T-cell (primary cell): ENCODE measurements around the gene DCAF6. TPM values are rescaled to one million over a fixed set of nuclear protein-coding genes. Genes with fewer than 3 reads are reported as not detected.
A peak's percentile ranks its signal among the peaks of the same experiment; 100 is the strongest.

ENCODE experiments used
- ATAC-seq, 4 experiments: fragments of 200-7000 bp in 3 of 4; fragments of 150-1000 bp in 1 of 4; cut with Tn5 transposase; replicated peaks in 1 of 4; 1 replicate in 3 of 4; 2 replicates in 1 of 4; pipeline ENCODE4 v1.10.0; 2021; ENCODE audit warnings: moderate library complexity in 3 of 4, mild to moderate bottlenecking in 2 of 4, moderate number of reproducible peaks in 1 of 4
- CTCF ChIA-PET, 2 donors: fragments of 300-600 bp; sonication (Branson Sonifier 250); formaldehyde crosslinking; loops; one replicate each; lab custom pipeline; 2022; ENCODE audit warnings: antibody characterized with exemption in 2 of 2; lab: Charles Lee
- POLR2A ChIA-PET, 2 donors: fragments of 300-600 bp; sonication (Branson Sonifier 250); formaldehyde crosslinking; loops; one replicate each; lab custom pipeline; 2022; ENCODE audit warnings: antibody characterized with exemption in 2 of 2; lab: Charles Lee
- DNase-seq, 35 experiments: peaks; one replicate each; pipeline versions ENCODE4 v3.0.0 to v3.0.0-alpha.2; 2013 to 2023
- H3K27ac ChIP-seq: one replicate; pipeline ENCODE4 v1.5.1; 2013; ENCODE audit warnings: low read length
- H3K27me3 ChIP-seq, 2 experiments: replicated peaks in 1 of 2; 1 replicate in 1 of 2; 2 replicates in 1 of 2; pipeline versions ENCODE4 v1.6.1 to v1.7.0; 2013; ENCODE audit warnings: low read length in 1 of 2, mixed read lengths in 1 of 2; ENCODE audit not compliant: control insufficient read depth in 2 of 2, insufficient read depth in 2 of 2; ENCODE audit errors: extremely low read depth in 1 of 2
- H3K36me3 ChIP-seq, 2 donors: 1 replicate in 1 of 2; 2 replicates in 1 of 2; pipeline versions ENCODE4 v1.6.1 to v1.7.0; 2013; ENCODE audit warnings: low read length in 1 of 2; ENCODE audit not compliant: control insufficient read depth in 2 of 2, insufficient read depth in 1 of 2; ENCODE audit errors: extremely low read depth in 1 of 2
- H3K4me1 ChIP-seq, 2 experiments: 1 replicate in 1 of 2; 2 replicates in 1 of 2; pipeline versions ENCODE4 v1.6.1 to v1.7.0; 2013; ENCODE audit warnings: low read length in 2 of 2, mixed read lengths in 1 of 2; ENCODE audit not compliant: insufficient read depth in 2 of 2, control insufficient read depth in 1 of 2; ENCODE audit errors: extremely low read depth in 1 of 2
- H3K4me3 ChIP-seq, 2 donors: 1 replicate in 1 of 2; 2 replicates in 1 of 2; pipeline versions ENCODE4 v1.5.1 to v1.7.0; 2013; ENCODE audit warnings: mild to moderate bottlenecking in 2 of 2, low read length in 1 of 2, moderate library complexity in 1 of 2; ENCODE audit not compliant: control insufficient read depth in 1 of 2; ENCODE audit errors: extremely low read depth in 1 of 2
- H3K9me3 ChIP-seq: 2 replicates; pipeline ENCODE4 v1.7.0; 2013
- H3K27ac Mint-ChIP-seq, 2 donors: one replicate each; pipeline ENCODE4 v1.8.0; 2020 to 2021; ENCODE audit warnings: mild to moderate bottlenecking in 2 of 2, mixed read lengths in 2 of 2
- H3K27me3 Mint-ChIP-seq, 2 donors: one replicate each; pipeline ENCODE4 v1.8.0; 2021 to 2022; ENCODE audit warnings: mixed read lengths in 2 of 2
- H3K36me3 Mint-ChIP-seq: one replicate; pipeline ENCODE4 v1.8.0; 2021; ENCODE audit warnings: mixed read lengths
- H3K4me1 Mint-ChIP-seq, 3 donors: one replicate each; pipeline ENCODE4 v1.8.0; 2020 to 2022; ENCODE audit warnings: mixed read lengths in 3 of 3, mild to moderate bottlenecking in 1 of 3
- H3K4me3 Mint-ChIP-seq, 3 donors: one replicate each; pipeline ENCODE4 v1.8.0; 2020 to 2022; ENCODE audit warnings: mild to moderate bottlenecking in 3 of 3, mixed read lengths in 3 of 3, moderate library complexity in 3 of 3
- H3K9me3 Mint-ChIP-seq, 3 donors: one replicate each; pipeline ENCODE4 v1.8.0; 2020 to 2022; ENCODE audit warnings: mixed read lengths in 3 of 3
- WGBS: methylation state at CpG from one replicate; pipeline ENCODE4 v1.1.5; 2013; ENCODE audit warnings: missing lambda C conversion rate; ENCODE audit not compliant: insufficient coverage; 5-methylcytosine and 5-hydroxymethylcytosine counted together
- total RNA-seq, 35 experiments: library from RNA in 6 of 35; stranded (reverse) in 6 of 35; fragments of 120-200 nt in 1 of 35; gene quantifications; one replicate each; pipeline versions ENCODE4 v1.2.1 to v1.2.4 and lab custom pipeline; 2013 to 2026

Gene DCAF6
- total RNA-seq, 5 donors from 2014 or later (not counting 1 experiment from before 2014, with no cell fraction given): 21.6 to 27.4 (median 26.9) TPM

DNA sequence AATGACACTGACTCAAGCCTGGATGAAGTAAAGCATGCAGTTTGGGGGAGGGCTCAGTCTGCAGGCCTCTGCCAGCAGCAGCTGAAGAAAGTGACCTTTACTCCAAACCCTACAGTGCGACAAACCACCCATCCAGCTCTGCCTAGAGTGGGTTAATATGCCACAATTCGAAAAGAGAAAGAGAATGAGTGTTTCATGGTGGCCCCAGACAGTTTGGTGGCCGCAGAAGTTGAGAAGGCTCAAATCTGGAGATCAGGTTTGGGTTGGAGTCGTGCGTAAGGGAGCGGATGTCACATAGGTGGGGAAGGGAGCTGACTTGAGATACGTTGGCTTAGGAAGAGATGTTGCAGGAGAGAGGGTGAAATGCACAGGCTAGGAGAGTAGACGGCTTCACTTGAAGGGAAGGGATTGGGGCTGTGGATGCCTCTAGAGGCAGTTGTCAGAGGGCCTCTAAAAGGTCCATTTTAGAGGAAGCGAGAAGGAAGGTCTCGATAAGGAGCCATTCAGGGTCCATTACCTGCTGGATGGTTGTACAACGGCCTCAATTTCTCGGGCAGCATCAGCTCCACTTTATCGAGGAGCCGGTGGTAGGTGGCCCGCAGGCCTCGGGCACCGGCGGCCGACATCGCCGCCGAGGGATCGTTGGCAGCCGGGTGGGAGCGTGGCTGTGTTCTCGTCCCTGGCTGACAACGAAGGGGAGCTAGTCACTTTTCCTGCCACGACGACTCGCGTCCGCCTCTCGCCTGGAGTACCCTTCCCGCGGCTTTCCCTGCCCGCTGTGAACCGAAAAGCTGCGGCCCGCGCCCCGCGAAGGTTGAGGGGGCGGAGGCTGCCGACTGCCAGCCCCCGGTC, 1.0 kb upstream of the DCAF6 start:
- peak overlapping the region; percentile 81 to 83 for H3K4me3 ChIP-seq
- Mint-ChIP-seq H3K36me3 (peaks cover 5% of the 10 kb centered on the region), H3K27me3 (no peaks in the 10 kb centered on the region), H3K27ac (peak overlapping the region; percentile 99 to 100), H3K9me3 (no peaks in the 10 kb centered on the region), H3K4me3 (peak overlapping the region; percentile 87 to 96 (median 95)), H3K4me1 (peaks cover 36 to 47% (median 47%) of the 10 kb centered on the region in 3 donors)
- no peaks in the 10 kb centered on the region for H3K27me3 ChIP-seq
- H3K36me3 ChIP-seq: no peaks in the 10 kb centered on the region
- under 1% methylated on average over 43 of the region's 45 CpGs for WGBS
- CTCF ChIA-PET: interaction anchor here (0.6 to 2.6 kb wide), 3 partner anchors 147 to 220 kb away, joined by 4 to 10 read pairs (median 6); no protein-coding TSS in a partner anchor
- POLR2A ChIA-PET: interaction anchor here in 1 of 2 donors (0.5 to 1.3 kb wide), 3 partner anchors 20 to 1560 kb away, joined by 3 to 7 read pairs (median 5); no protein-coding TSS in a partner anchor
- peaks cover 6 to 25% of the 10 kb centered on the region in 2 experiments for H3K4me1 ChIP-seq
- H3K9me3 ChIP-seq: no peaks in the 10 kb centered on the region
- ATAC-seq (peak; percentile 3 to 8 (median 7)), DNase-seq (peak in 26 of 35 experiments; percentile 2 to 60 (median 14))
- H3K27ac ChIP-seq: peak overlapping the region; percentile 97

DNA sequence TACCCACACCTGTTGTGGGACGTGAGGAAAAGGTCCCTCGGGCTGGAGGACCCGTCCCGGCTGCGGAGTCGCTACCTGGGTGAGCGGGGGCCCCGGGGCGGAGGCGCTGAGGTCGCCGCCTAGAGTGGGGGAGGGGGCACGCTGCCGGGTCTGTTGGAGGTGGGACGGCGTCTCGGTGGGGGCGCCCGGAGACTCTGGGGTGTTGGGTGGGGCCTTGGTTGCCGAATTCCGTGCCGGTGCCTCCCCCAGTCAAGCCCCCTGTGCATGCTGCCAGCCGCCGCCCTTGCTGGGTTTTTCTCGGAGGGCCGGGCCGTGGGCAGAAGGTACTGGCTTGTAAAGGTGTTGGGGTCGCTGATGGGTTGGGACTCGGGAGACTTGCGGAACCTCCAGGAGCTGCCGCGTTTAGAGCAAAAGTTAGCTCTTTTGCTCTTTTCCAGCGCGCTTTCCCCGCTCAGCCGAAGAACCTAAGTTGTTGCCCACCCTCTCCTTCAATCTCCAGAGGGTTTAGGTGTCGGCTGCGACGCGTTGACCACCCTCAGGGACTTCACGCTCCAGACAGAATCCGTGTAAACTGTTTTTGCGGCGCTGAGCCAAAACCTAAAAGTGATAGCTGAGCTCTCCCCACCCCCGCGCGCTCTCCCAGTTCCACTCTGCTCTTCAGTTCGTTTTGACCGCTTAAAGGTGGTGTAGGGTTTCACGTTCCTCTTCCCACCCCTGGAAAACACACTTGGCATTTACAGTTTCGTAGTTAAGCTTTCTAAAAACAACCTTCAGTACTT, 636 bp downstream of the DCAF6 start, which contains the start of gene MPC2:
Gene MPC2 (minus strand): TSS at position 143 of the 779 bp plus-strand sequence. CDS start 1,231 bp downstream, outside the sequence.
- ATAC-seq: peak; percentile 13 to 20 (median 18)
- DNase-seq: peak in 34 of 35 experiments; percentile 32 to 74 (median 58)
- H3K9me3 Mint-ChIP-seq: no peaks in the 10 kb centered on the region
- H3K9me3 ChIP-seq: no peaks in the 10 kb centered on the region
- peak within 1 kb of the TSS; percentile 87 to 96 (median 95) for H3K4me3 Mint-ChIP-seq
- H3K4me3 ChIP-seq: peak within 1 kb of the TSS; percentile 81 to 83
- peak within 1 kb of the TSS; percentile 97 for H3K27ac ChIP-seq
- no peaks in the 10 kb centered on the region for H3K27me3 ChIP-seq
- no peaks in the 10 kb centered on the region for H3K36me3 ChIP-seq
- peaks cover 5% of the 10 kb centered on the region for H3K36me3 Mint-ChIP-seq
- peak within 1 kb of the TSS; percentile 99 to 100 for H3K27ac Mint-ChIP-seq
- no peaks in the 10 kb centered on the region for H3K27me3 Mint-ChIP-seq
- CTCF ChIA-PET: interaction anchor here in 1 of 2 donors (0.5 to 2.6 kb wide), 5 partner anchors 145 to 717 kb away, joined by 3 to 10 read pairs (median 4); partner anchors contain the start of gene POU2F1
- H3K4me1 ChIP-seq: peaks cover 6 to 25% of the 10 kb centered on the region in 2 experiments
- POLR2A ChIA-PET: interaction anchor here in 1 of 2 donors (0.6 to 1.3 kb wide), 3 partner anchors 19 to 1957 kb away, joined by 3 to 5 read pairs (median 3); partner anchors contain the start of gene SCYL3
- peaks cover 36 to 57% (median 52%) of the 10 kb centered on the region in 3 donors for H3K4me1 Mint-ChIP-seq
- WGBS: under 1% methylated on average over 27 of the region's 51 CpGs

DNA sequence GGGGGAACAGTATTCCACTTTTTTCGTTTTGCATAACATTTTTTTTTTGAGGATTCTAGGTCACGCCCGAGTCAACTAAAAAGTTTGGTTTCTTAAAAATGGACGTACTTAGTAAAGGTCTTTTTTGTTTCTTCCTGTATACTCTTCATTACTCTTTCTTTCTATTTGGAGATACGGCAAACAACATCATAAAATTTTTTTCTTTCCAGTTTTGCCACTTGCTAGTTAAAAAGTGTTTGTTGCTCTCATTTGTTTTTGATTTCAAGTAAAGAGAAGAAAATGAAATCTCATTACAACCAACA, 1.2 kb downstream of the DCAF6 start:
- WGBS: no CpG with 5 or more reads among the region's 5 CpGs

DNA sequence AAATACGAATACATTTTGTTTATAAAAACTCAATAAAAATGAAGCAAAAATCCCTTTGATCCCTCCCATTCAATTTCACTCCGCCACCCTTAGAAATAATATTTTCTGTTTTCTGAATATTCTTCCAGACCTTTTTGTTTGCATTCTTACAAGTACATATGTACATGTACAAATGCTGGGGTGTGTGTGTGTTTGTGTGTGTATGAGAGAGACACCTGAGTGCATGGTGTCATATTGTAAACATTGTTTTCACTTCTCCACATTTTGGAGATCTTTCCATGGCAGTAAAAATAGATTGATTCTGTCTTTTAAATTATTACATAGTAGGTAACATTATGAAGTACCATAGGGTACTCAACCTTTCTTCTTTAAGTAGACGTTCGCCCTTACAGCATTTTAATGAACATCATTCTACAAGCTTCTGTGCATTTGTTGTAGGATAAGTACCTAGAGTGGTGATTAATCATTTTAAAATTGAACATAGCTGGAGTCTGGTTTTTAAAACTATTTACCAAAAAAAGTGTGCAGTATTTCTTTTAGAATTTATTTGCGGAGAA, 1.7 kb downstream of the DCAF6 start:
- WGBS: no CpG with 5 or more reads among the region's 5 CpGs
- Histone ChIP-seq H3K36me3 (no peaks in the 10 kb centered on the region), H3K4me3 (no peak overlapping the region), H3K27me3 (no peaks in the 10 kb centered on the region), H3K27ac (no peak overlapping the region), H3K9me3 (no peaks in the 10 kb centered on the region), H3K4me1 (peaks cover 6 to 25% of the 10 kb centered on the region in 2 experiments)
- peaks cover 36 to 51% (median 46%) of the 10 kb centered on the region in 3 donors for H3K4me1 Mint-ChIP-seq
- no peaks in the 10 kb centered on the region for H3K9me3 Mint-ChIP-seq
- H3K27ac Mint-ChIP-seq: peak overlapping the region; percentile 79 to 96
- peaks cover 2% of the 10 kb centered on the region for H3K36me3 Mint-ChIP-seq
- POLR2A ChIA-PET: interaction anchor here in 1 of 2 donors (0.6 kb wide), 2 partner anchors 28 to 67 kb away, joined by 3 to 4 read pairs; no protein-coding TSS in a partner anchor
- CTCF ChIA-PET: no interaction called here
- no peaks in the 10 kb centered on the region for H3K27me3 Mint-ChIP-seq
- ATAC-seq: no peak
- H3K4me3 Mint-ChIP-seq: peak overlapping the region; percentile 87 to 96 (median 95)
- DNase-seq: peak in 1 of 35 experiments; percentile 9

More for the DNA sequence above, 1.2 kb downstream of the DCAF6 start:
- Histone ChIP-seq H3K27me3 (no peaks in the 10 kb centered on the region), H3K4me1 (peaks cover 6 to 25% of the 10 kb centered on the region in 2 experiments), H3K4me3 (peak overlapping the region; percentile 81 to 83), H3K36me3 (no peaks in the 10 kb centered on the region), H3K27ac (peak overlapping the region; percentile 97), H3K9me3 (no peaks in the 10 kb centered on the region)
- no peak for DNase-seq
- no peak for ATAC-seq
- Mint-ChIP-seq H3K4me1 (peaks cover 36 to 56% (median 50%) of the 10 kb centered on the region in 3 donors), H3K27me3 (no peaks in the 10 kb centered on the region), H3K36me3 (peaks cover 5% of the 10 kb centered on the region), H3K27ac (peak overlapping the region; percentile 91 to 96), H3K9me3 (no peaks in the 10 kb centered on the region), H3K4me3 (peak overlapping the region; percentile 87 to 96 (median 95))
- ChIA-PET POLR2A (interaction anchor here in 1 of 2 donors (0.6 kb wide), 1 partner anchor 323 kb away, joined by 3 read pairs; no protein-coding TSS in a partner anchor), CTCF (interaction anchor here in 1 of 2 donors (0.5 to 2.6 kb wide), 4 partner anchors 145 to 717 kb away, joined by 3 to 10 read pairs (median 4); partner anchors contain the start of gene POU2F1)

DNA sequence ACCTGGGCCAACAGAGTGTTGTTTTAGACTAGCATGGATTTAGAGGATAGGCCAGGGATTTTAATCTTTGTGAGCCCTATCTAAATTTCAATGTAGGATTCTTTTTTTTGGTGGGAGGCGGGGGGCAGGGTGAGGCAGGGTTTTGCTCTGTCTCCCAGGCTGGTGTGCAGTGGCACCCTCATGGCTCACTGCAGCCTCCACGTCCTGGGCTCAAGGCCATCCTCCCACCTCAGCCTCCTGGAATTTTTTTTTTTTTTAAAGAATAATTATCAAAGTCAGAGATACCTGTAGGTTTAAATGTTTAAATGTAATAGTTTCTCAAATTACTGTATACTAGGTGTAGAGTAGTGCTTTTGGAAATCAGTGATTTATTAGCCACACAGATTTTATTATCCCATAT, 3.8 kb downstream of the DCAF6 start:
- no peak overlapping the region for H3K4me3 ChIP-seq
- DNase-seq (no peak), ATAC-seq (no peak)
- WGBS: no CpG with 5 or more reads among the region's 2 CpGs
- H3K27ac Mint-ChIP-seq: no peak overlapping the region
- no peaks in the 10 kb centered on the region for H3K27me3 Mint-ChIP-seq
- H3K27me3 ChIP-seq: no peaks in the 10 kb centered on the region
- CTCF ChIA-PET: no interaction called here
- H3K36me3 Mint-ChIP-seq: peaks cover 14% of the 10 kb centered on the region
- no peaks in the 10 kb centered on the region for H3K9me3 ChIP-seq
- peaks cover 0 to 4% (median 0%) of the 10 kb centered on the region in 3 donors for H3K9me3 Mint-ChIP-seq
- no peak overlapping the region for H3K27ac ChIP-seq
- peaks cover 29 to 39% (median 36%) of the 10 kb centered on the region in 3 donors for H3K4me1 Mint-ChIP-seq
- POLR2A ChIA-PET: no interaction called here
- no peak overlapping the region for H3K4me3 Mint-ChIP-seq
- peaks cover 2 to 11% of the 10 kb centered on the region in 2 experiments for H3K4me1 ChIP-seq
- no peaks in the 10 kb centered on the region for H3K36me3 ChIP-seq
